GM23338 (cell line): Measurements from ENCODE around the gene KRTAP5-3. TPM values are rescaled to one million over a fixed set of nuclear protein-coding genes. Genes with fewer than 3 reads are reported as not detected.
"Not testable (repeated sequence)": the region's sequence is repeated elsewhere in the genome, so short reads cannot be mapped to it uniquely, and the experiment has no call there.

Source experiments
- ATAC-seq: fragments of 200-7000 bp; cut with Tn5 transposase; 3 replicates; pipeline ENCODE4 v1.9.1; 2020
- DNase-seq: peaks from one replicate; pipeline ENCODE4 v3.0.0-alpha.2; 2015; ENCODE audit warnings: low spot score
- H2AFZ ChIP-seq: fragments of 200-600 bp; sonication (generic); 2 replicates; pipeline ENCODE4 v1.8.0; 2016; ENCODE audit warnings: antibody characterized with exemption, mild to moderate bottlenecking, moderate library complexity
- H3F3A ChIP-seq: fragments of 200-600 bp; sonication (generic); replicated peaks from 2 replicates; pipeline ENCODE4 v1.8.0; 2017; ENCODE audit warnings: antibody characterized with exemption, mixed run types, low read depth
- H3K27ac ChIP-seq: fragments of 200-600 bp; sonication (generic); 2 replicates; pipeline ENCODE4 v1.6.1; 2016; ENCODE audit warnings: low read depth
- H3K27me3 ChIP-seq: fragments of 200-600 bp; sonication (generic); 2 replicates; pipeline ENCODE4 v1.8.0; 2016; ENCODE audit warnings: mild to moderate bottlenecking, mixed run types, moderate library complexity; ENCODE audit not compliant: insufficient read depth
- H3K36me3 ChIP-seq: fragments of 200-600 bp; sonication (generic); 2 replicates; pipeline ENCODE4 v1.8.0; 2016; ENCODE audit warnings: mild to moderate bottlenecking; ENCODE audit not compliant: insufficient read depth
- H3K4me1 ChIP-seq: fragments of 200-600 bp; sonication (generic); 2 replicates; pipeline ENCODE4 v1.8.0; 2016; ENCODE audit warnings: mild to moderate bottlenecking, moderate library complexity; ENCODE audit not compliant: insufficient read depth
- H3K4me2 ChIP-seq: fragments of 200-600 bp; sonication (generic); 2 replicates; pipeline ENCODE4 v1.7.1; 2017; ENCODE audit warnings: mixed run types
- H3K4me3 ChIP-seq: fragments of 200-600 bp; sonication (generic); 2 replicates; pipeline ENCODE4 v1.6.1; 2016; ENCODE audit warnings: mixed run types
- H3K79me2 ChIP-seq: fragments of 200-600 bp; sonication (generic); replicated peaks from 2 replicates; pipeline ENCODE4 v1.8.0; 2017; ENCODE audit warnings: mild to moderate bottlenecking; ENCODE audit not compliant: insufficient read depth
- H3K9me2 ChIP-seq: fragments of 200-600 bp; sonication (generic); 2 replicates; pipeline ENCODE4 v1.8.0; 2017; ENCODE audit not compliant: insufficient read depth
- H4K20me1 ChIP-seq: fragments of 200-600 bp; sonication (generic); replicated peaks from 2 replicates; pipeline ENCODE4 v1.8.0; 2017; ENCODE audit warnings: mild to moderate bottlenecking; ENCODE audit not compliant: insufficient read depth
- H3K27ac Mint-ChIP-seq: 2 replicates; pipeline ENCODE4 v1.8.0; 2020; ENCODE audit warnings: inconsistent platforms, mild to moderate bottlenecking, moderate library complexity, mixed read lengths
- H3K27me3 Mint-ChIP-seq: 3 replicates; pipeline ENCODE4 v1.8.0; 2022; ENCODE audit warnings: low read depth, mild to moderate bottlenecking, moderate library complexity, mixed read lengths, inconsistent platforms; ENCODE audit not compliant: insufficient read depth, poor library complexity
- H3K36me3 Mint-ChIP-seq: 3 replicates; pipeline ENCODE4 v1.8.0; 2021; ENCODE audit warnings: low read depth, mild to moderate bottlenecking, inconsistent platforms, moderate library complexity, mixed read lengths
- H3K4me1 Mint-ChIP-seq: 3 replicates; pipeline ENCODE4 v1.8.0; 2020; ENCODE audit warnings: mild to moderate bottlenecking, inconsistent platforms, mixed read lengths
- H3K4me3 Mint-ChIP-seq: 3 replicates; pipeline ENCODE4 v1.8.0; 2021; ENCODE audit warnings: moderate library complexity, mild to moderate bottlenecking, inconsistent platforms, mixed read lengths
- H3K9me3 Mint-ChIP-seq: 3 replicates; pipeline ENCODE4 v1.8.0; 2020; ENCODE audit warnings: moderate library complexity, mild to moderate bottlenecking, inconsistent platforms, mixed read lengths
- EZH2 ChIP-seq: fragments of 200-600 bp; sonication (generic); IDR thresholded peaks from one replicate; pipeline ENCODE4 v1.8.0; 2017; ENCODE audit warnings: antibody characterized with exemption, mild to moderate bottlenecking, low read depth; ENCODE audit not compliant: unreplicated experiment
- EZH2phosphoT487 ChIP-seq: fragments of 200-600 bp; sonication (generic); IDR thresholded peaks from one replicate; pipeline ENCODE4 v1.8.1; 2018; ENCODE audit warnings: antibody characterized with exemption; ENCODE audit not compliant: unreplicated experiment
- JUNB ChIP-seq: IDR thresholded peaks from one replicate; pipeline ENCODE4 v1.6.1; 2016; ENCODE audit warnings: antibody characterized with exemption; ENCODE audit not compliant: unreplicated experiment
- polyA plus RNA-seq: library from polyadenylated mRNA; unstranded; fragments of >200 nt; fragmentation: Nextera tagmentation; extraction: Ambion mirVana; gene quantifications from 2 replicates; pipeline ENCODE4 v1.2.1, GENCODE V29; 2016
- total RNA-seq: library from RNA; depleted of rRNA; stranded (reverse); fragments of >200 nt; shearing (Covaris generic); gene quantifications from 2 replicates; pipeline ENCODE4 v1.2.3, GENCODE V29; 2014
- TF ChIP-seq, protein P1 (sequence below): IDR thresholded peaks from 2 replicates; pipeline ENCODE4 v1.6.1; 2016; ENCODE audit warnings: antibody characterized with exemption
- TF ChIP-seq, protein P2 (sequence below): IDR thresholded peaks from one replicate; pipeline ENCODE4 v1.6.1; 2018; ENCODE audit warnings: antibody characterized with exemption; ENCODE audit not compliant: unreplicated experiment

Gene KRTAP5-3
- total and polyA plus RNA-seq, 2 experiments from 2014 or later = not detected

DNA sequence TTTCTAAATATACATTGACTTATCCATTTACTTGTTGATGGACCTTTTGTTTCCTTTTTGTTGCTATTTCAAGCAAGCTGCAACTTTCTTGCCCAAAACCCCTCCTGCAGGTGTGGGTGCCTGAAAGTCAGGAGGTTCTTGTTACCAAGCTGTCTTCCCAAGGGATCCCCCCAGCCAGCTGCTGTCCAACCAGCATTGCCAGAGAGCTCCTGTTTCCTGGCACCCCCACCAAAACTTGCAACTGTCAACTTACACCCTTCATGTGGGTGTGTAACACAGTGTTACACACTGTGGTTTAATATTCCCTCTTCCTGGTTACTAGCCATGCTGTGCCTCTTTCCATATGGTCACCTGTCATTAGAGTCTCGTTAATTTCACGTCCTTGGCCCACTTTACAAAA, 21.6 kb downstream of the KRTAP5-3 start (continued):
- TF ChIP-seq EZH2phosphoT487 = no peak
- TF ChIP-seq, protein P1, sequence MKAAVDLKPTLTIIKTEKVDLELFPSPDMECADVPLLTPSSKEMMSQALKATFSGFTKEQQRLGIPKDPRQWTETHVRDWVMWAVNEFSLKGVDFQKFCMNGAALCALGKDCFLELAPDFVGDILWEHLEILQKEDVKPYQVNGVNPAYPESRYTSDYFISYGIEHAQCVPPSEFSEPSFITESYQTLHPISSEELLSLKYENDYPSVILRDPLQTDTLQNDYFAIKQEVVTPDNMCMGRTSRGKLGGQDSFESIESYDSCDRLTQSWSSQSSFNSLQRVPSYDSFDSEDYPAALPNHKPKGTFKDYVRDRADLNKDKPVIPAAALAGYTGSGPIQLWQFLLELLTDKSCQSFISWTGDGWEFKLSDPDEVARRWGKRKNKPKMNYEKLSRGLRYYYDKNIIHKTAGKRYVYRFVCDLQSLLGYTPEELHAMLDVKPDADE = no peak
- no peak for TF ChIP-seq EZH2
- TF ChIP-seq JUNB = no peak
- TF ChIP-seq, protein P2, sequence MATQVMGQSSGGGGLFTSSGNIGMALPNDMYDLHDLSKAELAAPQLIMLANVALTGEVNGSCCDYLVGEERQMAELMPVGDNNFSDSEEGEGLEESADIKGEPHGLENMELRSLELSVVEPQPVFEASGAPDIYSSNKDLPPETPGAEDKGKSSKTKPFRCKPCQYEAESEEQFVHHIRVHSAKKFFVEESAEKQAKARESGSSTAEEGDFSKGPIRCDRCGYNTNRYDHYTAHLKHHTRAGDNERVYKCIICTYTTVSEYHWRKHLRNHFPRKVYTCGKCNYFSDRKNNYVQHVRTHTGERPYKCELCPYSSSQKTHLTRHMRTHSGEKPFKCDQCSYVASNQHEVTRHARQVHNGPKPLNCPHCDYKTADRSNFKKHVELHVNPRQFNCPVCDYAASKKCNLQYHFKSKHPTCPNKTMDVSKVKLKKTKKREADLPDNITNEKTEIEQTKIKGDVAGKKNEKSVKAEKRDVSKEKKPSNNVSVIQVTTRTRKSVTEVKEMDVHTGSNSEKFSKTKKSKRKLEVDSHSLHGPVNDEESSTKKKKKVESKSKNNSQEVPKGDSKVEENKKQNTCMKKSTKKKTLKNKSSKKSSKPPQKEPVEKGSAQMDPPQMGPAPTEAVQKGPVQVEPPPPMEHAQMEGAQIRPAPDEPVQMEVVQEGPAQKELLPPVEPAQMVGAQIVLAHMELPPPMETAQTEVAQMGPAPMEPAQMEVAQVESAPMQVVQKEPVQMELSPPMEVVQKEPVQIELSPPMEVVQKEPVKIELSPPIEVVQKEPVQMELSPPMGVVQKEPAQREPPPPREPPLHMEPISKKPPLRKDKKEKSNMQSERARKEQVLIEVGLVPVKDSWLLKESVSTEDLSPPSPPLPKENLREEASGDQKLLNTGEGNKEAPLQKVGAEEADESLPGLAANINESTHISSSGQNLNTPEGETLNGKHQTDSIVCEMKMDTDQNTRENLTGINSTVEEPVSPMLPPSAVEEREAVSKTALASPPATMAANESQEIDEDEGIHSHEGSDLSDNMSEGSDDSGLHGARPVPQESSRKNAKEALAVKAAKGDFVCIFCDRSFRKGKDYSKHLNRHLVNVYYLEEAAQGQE = no peak

DNA sequence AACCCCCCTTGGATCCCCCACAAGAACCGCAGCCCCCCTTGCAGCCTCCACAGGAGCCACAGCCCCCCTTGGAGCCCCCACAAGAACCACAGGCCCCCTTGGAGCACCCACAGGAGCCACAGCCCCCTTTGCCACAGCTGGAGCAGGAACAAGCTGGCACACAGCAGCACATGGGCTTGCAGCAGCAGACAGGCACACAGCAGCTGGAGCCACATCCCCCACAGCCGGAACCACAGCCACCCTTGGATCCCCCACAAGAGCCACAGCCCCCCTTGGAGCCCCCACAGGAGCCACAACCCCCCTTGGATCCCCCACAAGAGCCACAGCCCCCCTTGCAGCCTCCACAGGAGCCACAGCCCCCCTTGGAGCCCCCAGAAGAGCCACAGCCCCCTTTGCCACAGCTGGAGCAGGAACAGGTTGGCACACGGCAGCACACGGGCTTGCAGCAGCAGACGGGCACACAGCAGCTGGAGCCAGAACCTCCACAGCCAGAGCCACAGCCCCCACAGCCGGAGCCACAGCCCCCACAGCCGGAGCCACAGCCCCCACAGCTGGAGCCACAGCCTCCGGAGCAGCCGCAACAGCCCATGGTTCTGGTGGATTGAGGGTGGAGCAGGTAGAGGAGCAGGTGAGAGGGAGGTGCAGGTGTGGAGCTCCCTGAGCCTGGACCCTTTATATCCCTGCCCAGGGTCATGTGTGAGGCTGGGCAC, 23.4 kb downstream of the KRTAP5-3 start, which contains the start of gene KRTAP5-1:
KRTAP5-1 (minus strand) TSS at position 623 of the 710 bp plus-strand sequence; CDS start at position 589, 34 bp downstream.
- not testable (repeated sequence) for H3K36me3 ChIP-seq, H2AFZ ChIP-seq, H3K4me3 Mint-ChIP-seq, ATAC-seq, H3K4me1 ChIP-seq, H3K79me2 ChIP-seq, H3K27ac ChIP-seq, H3K36me3 Mint-ChIP-seq, H3K9me2 ChIP-seq, H3K4me1 Mint-ChIP-seq, DNase-seq, H3F3A ChIP-seq, H3K27me3 ChIP-seq, H3K27ac Mint-ChIP-seq, H3K4me3 ChIP-seq, H4K20me1 ChIP-seq, H3K4me2 ChIP-seq, H3K9me3 Mint-ChIP-seq
- H3K27me3 Mint-ChIP-seq = peaks cover 18% of the 10 kb centered on the region

DNA sequence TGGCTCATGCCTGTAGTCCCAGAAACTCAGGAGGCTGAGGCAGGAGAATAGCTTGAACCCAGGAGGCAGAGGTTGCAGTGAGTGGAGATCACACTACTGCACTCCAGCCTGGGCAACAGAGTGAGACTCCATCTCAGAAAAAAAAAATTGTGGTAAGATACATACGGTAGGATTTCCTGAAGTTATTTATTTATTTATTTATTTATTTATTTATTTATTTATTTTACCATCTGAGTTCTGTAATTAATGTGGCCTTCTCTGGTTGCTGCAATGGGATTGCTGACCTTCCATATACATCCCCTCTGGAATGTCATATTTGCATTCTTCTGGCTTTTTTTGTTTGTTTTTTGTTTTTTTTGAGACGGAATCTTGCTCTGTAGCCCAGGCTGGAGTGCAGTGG, 25.4 kb downstream of the KRTAP5-3 start:
- not testable (repeated sequence) for H3K4me3 ChIP-seq, H3K27ac Mint-ChIP-seq, H3K36me3 Mint-ChIP-seq, H3K4me3 Mint-ChIP-seq, ATAC-seq, H2AFZ ChIP-seq, H3K4me1 ChIP-seq, H3K27me3 ChIP-seq, H3F3A ChIP-seq, H3K4me2 ChIP-seq, H3K27ac ChIP-seq, H3K4me1 Mint-ChIP-seq, H3K9me2 ChIP-seq, H4K20me1 ChIP-seq, DNase-seq, H3K36me3 ChIP-seq, H3K79me2 ChIP-seq
- H3K9me3 Mint-ChIP-seq = peaks cover 14% of the 10 kb centered on the region
- peaks cover 15% of the 10 kb centered on the region for H3K27me3 Mint-ChIP-seq
